SK-N-SH treated with all-trans-retinoic acid at 6 μM for 48 hours (cell line): Measurements from ENCODE around the gene MVK.

Experiments
- ARNTL ChIP-seq: fragments of 450-650 bp; formaldehyde crosslinking; IDR thresholded peaks from 2 replicates; pipeline ENCODE4 v1.5.0; 2020; ENCODE audit warnings: low read depth, mild to moderate bottlenecking, moderate library complexity, borderline replicate concordance
- CSDC2 ChIP-seq: fragments of 250-450 bp; sonication (Bioruptor Pico); IDR thresholded peaks from 2 replicates; pipeline ENCODE4 v1.5.0; 2020; ENCODE audit warnings: mild to moderate bottlenecking, moderate library complexity
- ESRRG ChIP-seq: fragments of 250-450 bp; sonication (Bioruptor Pico); IDR thresholded peaks from 2 replicates; pipeline ENCODE4 v1.6.1; 2021; ENCODE audit warnings: mild to moderate bottlenecking
- GLIS3 ChIP-seq: fragments of 250-450 bp; sonication (Bioruptor Pico); IDR thresholded peaks from 2 replicates; pipeline ENCODE4 v1.5.0; 2020; ENCODE audit warnings: mild to moderate bottlenecking, moderate library complexity
- PATZ1 ChIP-seq: fragments of 250-450 bp; sonication (Bioruptor Pico); IDR thresholded peaks from 2 replicates; pipeline ENCODE4 v1.8.0; 2020; ENCODE audit warnings: mild to moderate bottlenecking, moderate library complexity, borderline replicate concordance
- PPARA ChIP-seq: fragments of 250-450 bp; sonication (Bioruptor Pico); IDR thresholded peaks from 2 replicates; pipeline ENCODE4 v1.5.0; 2020; ENCODE audit warnings: mild to moderate bottlenecking, borderline replicate concordance
- RARB ChIP-seq: fragments of 250-450 bp; sonication (Bioruptor Pico); IDR thresholded peaks from 2 replicates; pipeline ENCODE4 v1.8.0; 2021; ENCODE audit warnings: mild to moderate bottlenecking, moderate library complexity
- SNAI2 ChIP-seq: fragments of 250-450 bp; sonication (Bioruptor Pico); IDR thresholded peaks from 2 replicates; pipeline ENCODE4 v1.5.0; 2020; ENCODE audit warnings: mild to moderate bottlenecking, moderate library complexity
- TCF4 ChIP-seq: fragments of 250-450 bp; sonication (Bioruptor Pico); IDR thresholded peaks from 2 replicates; pipeline ENCODE4 v1.8.0; 2021; ENCODE audit warnings: mild to moderate bottlenecking, moderate library complexity, borderline replicate concordance
- TOX ChIP-seq: fragments of 250-450 bp; sonication (Bioruptor Pico); IDR thresholded peaks from 2 replicates; pipeline ENCODE4 v1.8.0; 2021; ENCODE audit warnings: mild to moderate bottlenecking, moderate library complexity, borderline replicate concordance
- TSHZ2 ChIP-seq: fragments of 250-450 bp; sonication (Bioruptor Pico); IDR thresholded peaks from 2 replicates; pipeline ENCODE4 v1.5.0; 2020; ENCODE audit warnings: mild to moderate bottlenecking, moderate library complexity
- ZC3H10 ChIP-seq: fragments of 250-450 bp; sonication (Bioruptor Pico); IDR thresholded peaks from 2 replicates; pipeline ENCODE4 v1.5.1; 2021; ENCODE audit warnings: mild to moderate bottlenecking, moderate library complexity
- ZFP30 ChIP-seq: fragments of 450-650 bp; formaldehyde crosslinking; IDR thresholded peaks from 2 replicates; pipeline ENCODE4 v1.5.0; 2022; ENCODE audit warnings: mild to moderate bottlenecking, moderate library complexity

GRCh38 chr12:109626378-109627115 lies 53.0 kb downstream of the MVK start:
- TF ChIP-seq ZC3H10 (CRISPR knock-in tag): no peak
- TF ChIP-seq PATZ1: no peak
- no peak for TF ChIP-seq ZFP30 (CRISPR knock-in tag)
- no peak for TF ChIP-seq CSDC2 (CRISPR knock-in tag)
- TF ChIP-seq SNAI2: no peak
- no peak for TF ChIP-seq RARB (CRISPR knock-in tag)
- TF ChIP-seq TSHZ2 (CRISPR knock-in tag): no peak
- TF ChIP-seq ARNTL (CRISPR knock-in tag): no peak
- no peak for TF ChIP-seq TCF4 (CRISPR knock-in tag)
- no peak for TF ChIP-seq PPARA
- no peak for TF ChIP-seq GLIS3
- no peak for TF ChIP-seq ESRRG (CRISPR knock-in tag)
- TF ChIP-seq TOX (CRISPR knock-in tag): no peak
